IMR-90 (cell line): Measurements from ENCODE around the gene PRLR. TPM values are rescaled to one million over a fixed set of nuclear protein-coding genes. Genes with fewer than 3 reads are reported as not detected.

ENCODE experiments used
- ATAC-seq: fragments of 200-7000 bp; cut with Tn5 transposase; 2 replicates; pipeline ENCODE4 v1.9.1; 2020; ENCODE audit warnings: low read depth, mild to moderate bottlenecking, moderate library complexity
- BruUV-seq: library from RNA; stranded (reverse); fragments of 400-500 nt; replicated peaks from 2 replicates; lab custom pipeline; 2021; lab: Mats Ljungman, UMichigan
- CTCF ChIA-PET: fragments of 300-600 bp; formaldehyde crosslinking; extraction: SDS; loops from one replicate; lab custom pipeline; 2021; ENCODE audit warnings: antibody characterized with exemption; lab: Yijun Ruan, JAX
- POLR2A ChIA-PET: fragments of 300-600 bp; sonication (Branson Sonifier 250); formaldehyde crosslinking; loops from one replicate; lab custom pipeline; 2022; ENCODE audit warnings: antibody characterized with exemption; ENCODE audit not compliant: unreplicated experiment; lab: Charles Lee
- DNase-seq: peaks from one replicate; pipeline ENCODE4 v3.0.0; 2013
- H2AFZ ChIP-seq: replicated peaks from 2 replicates; pipeline ENCODE3; 2013; ENCODE audit warnings: low read length, mild to moderate bottlenecking; ENCODE audit not compliant: poor library complexity
- H2AK5ac ChIP-seq: 2 replicates; pipeline ENCODE4 v1.6.1; 2013; ENCODE audit warnings: low read depth, low read length, inconsistent platforms
- H2AK9ac ChIP-seq: replicated peaks from 2 replicates; pipeline ENCODE3; 2013; ENCODE audit warnings: mild to moderate bottlenecking, low read depth, low read length, moderate library complexity; ENCODE audit not compliant: poor library complexity
- H2BK120ac ChIP-seq: 2 replicates; pipeline ENCODE4 v1.6.1; 2013; ENCODE audit warnings: low read depth, low read length, inconsistent platforms
- H2BK15ac ChIP-seq: 3 replicates; pipeline ENCODE4 v1.6.1; 2013; ENCODE audit warnings: low read depth, low read length, inconsistent platforms
- H2BK20ac ChIP-seq: 2 replicates; pipeline ENCODE4 v1.6.1; 2013; ENCODE audit warnings: low read depth, mild to moderate bottlenecking, inconsistent platforms, low read length, moderate library complexity
- H2BK5ac ChIP-seq: 2 replicates; pipeline ENCODE4 v1.6.1; 2013; ENCODE audit warnings: mild to moderate bottlenecking, low read depth, low read length, inconsistent platforms; ENCODE audit not compliant: poor library complexity, severe bottlenecking
- H3K14ac ChIP-seq: replicated peaks from 2 replicates; pipeline ENCODE4 v1.6.1; 2013; ENCODE audit warnings: low read depth, low read length, inconsistent platforms
- H3K18ac ChIP-seq: 2 replicates; pipeline ENCODE4 v1.6.1; 2013; ENCODE audit warnings: low read depth, low read length, control low read depth
- H3K23ac ChIP-seq: 2 replicates; pipeline ENCODE4 v1.6.1; 2013; ENCODE audit warnings: low read depth, low read length, inconsistent platforms
- H3K27ac ChIP-seq: 2 replicates; pipeline ENCODE4 v1.5.1; 2013; ENCODE audit warnings: mild to moderate bottlenecking, control low read depth, low read length; ENCODE audit not compliant: insufficient read depth
- H3K27me3 ChIP-seq: 2 replicates; pipeline ENCODE4 v1.6.1; 2013; ENCODE audit warnings: low read length; ENCODE audit not compliant: control insufficient read depth, insufficient read depth
- H3K36me3 ChIP-seq: 2 replicates; pipeline ENCODE4 v1.6.1; 2013; ENCODE audit warnings: low read length, mixed read lengths; ENCODE audit not compliant: control insufficient read depth, insufficient read depth
- H3K4ac ChIP-seq: 2 replicates; pipeline ENCODE4 v1.6.1; 2013; ENCODE audit warnings: low read depth, low read length, inconsistent platforms
- H3K4me1 ChIP-seq: 2 replicates; pipeline ENCODE4 v1.6.1; 2013; ENCODE audit warnings: low read length, mixed read lengths; ENCODE audit not compliant: control insufficient read depth, insufficient read depth
- H3K4me2 ChIP-seq: 2 replicates; pipeline ENCODE4 v1.6.1; 2013; ENCODE audit warnings: low read depth, mild to moderate bottlenecking, control low read depth, low read length, moderate library complexity
- H3K4me3 ChIP-seq: 2 replicates; pipeline ENCODE4 v1.5.1; 2013; ENCODE audit warnings: low read depth, mild to moderate bottlenecking, control low read depth, low read length, moderate library complexity; ENCODE audit not compliant: insufficient read depth
- H3K56ac ChIP-seq: 2 replicates; pipeline ENCODE4 v1.6.1; 2013; ENCODE audit warnings: low read length, inconsistent platforms; ENCODE audit not compliant: insufficient read depth; ENCODE audit errors: extremely low read depth
- H3K79me1 ChIP-seq, 2 experiments: 2 replicates each; pipeline ENCODE4 v1.6.1; 2013; ENCODE audit warnings: low read length in 2 of 2, inconsistent platforms in 1 of 2, low read depth in 1 of 2
- H3K9ac ChIP-seq: 2 replicates; pipeline ENCODE4 v1.6.1; 2013; ENCODE audit warnings: low read depth, low read length, control low read depth
- H3K9me1 ChIP-seq: 2 replicates; pipeline ENCODE4 v1.6.1; 2013; ENCODE audit warnings: low read length, inconsistent platforms; ENCODE audit not compliant: insufficient read depth
- H3K9me3 ChIP-seq: 2 replicates; pipeline ENCODE4 v1.6.1; 2013; ENCODE audit warnings: low read length; ENCODE audit not compliant: control insufficient read depth, insufficient read depth
- H4K20me1 ChIP-seq: 2 replicates; pipeline ENCODE4 v1.6.1; 2013; ENCODE audit warnings: low read length, inconsistent platforms; ENCODE audit not compliant: insufficient read depth
- H4K5ac ChIP-seq: 2 replicates; pipeline ENCODE4 v1.6.1; 2013; ENCODE audit warnings: mild to moderate bottlenecking, low read depth, low read length, control low read depth
- H4K8ac ChIP-seq, 2 experiments: 2 replicates each; pipeline ENCODE4 v1.6.1; 2013; ENCODE audit warnings: low read depth in 2 of 2, low read length in 2 of 2, control low read depth in 1 of 2, inconsistent platforms in 1 of 2
- H4K91ac ChIP-seq: 2 replicates; pipeline ENCODE4 v1.6.1; 2013; ENCODE audit warnings: low read depth, low read length, inconsistent platforms; ENCODE audit not compliant: insufficient read depth
- BHLHE40 ChIP-seq: fragments of 150-350 bp; IDR thresholded peaks from 2 replicates; pipeline ENCODE4 v1.6.1; 2016; ENCODE audit warnings: mild to moderate bottlenecking, low read depth, low read length
- CEBPB ChIP-seq: IDR thresholded peaks from 2 replicates; pipeline ENCODE4 v1.6.1; 2012; ENCODE audit warnings: low read depth, low read length, improper control_type of control experiment
- MAFK ChIP-seq: IDR thresholded peaks from 2 replicates; pipeline ENCODE4 v1.6.1; 2012; ENCODE audit warnings: low read depth, low read length, improper control_type of control experiment
- MXI1 ChIP-seq: IDR thresholded peaks from 2 replicates; pipeline ENCODE4 v1.6.1; 2012; ENCODE audit warnings: low read depth, mild to moderate bottlenecking, low read length, moderate library complexity, borderline replicate concordance
- USF2 ChIP-seq: fragments of 150-350 bp; IDR thresholded peaks from 2 replicates; pipeline ENCODE4 v1.6.1; 2017; ENCODE audit warnings: mild to moderate bottlenecking, antibody characterized with exemption, low read length, low read depth
- WGBS, 2 experiments: methylation state at CpG; one replicate each; pipeline versions ENCODE4 v1.1.5 to v1.1.7; 2013; ENCODE audit warnings: missing lambda C conversion rate in 2 of 2; ENCODE audit not compliant: insufficient read length in 1 of 2; ENCODE audit errors: extremely low coverage in 2 of 2; 5-methylcytosine and 5-hydroxymethylcytosine counted together
- dilution Hi-C: fragments of 300-500 bp; cut with HindIII; formaldehyde crosslinking; loops from one replicate; pipeline ENCODE4 v1.14.3; 2018; ENCODE audit warnings: low sequenced_read_pairs; ENCODE audit not compliant: unreplicated experiment
- in situ Hi-C: fragments of 300-500 bp; cut with MboI; formaldehyde crosslinking; loops from 3 replicates; pipeline ENCODE4 v1.14.3; 2019; ENCODE audit warnings: low sequenced_read_pairs, inconsistent platforms, mixed read lengths
- intact Hi-C: fragments of 100-400 bp; cut with micrococcal nuclease; formaldehyde crosslinking; loops from 2 replicates; pipeline ENCODE4 v1.10.0; 2022
- polyA plus RNA-seq, 3 experiments: library from polyadenylated mRNA; depleted of rRNA; stranded (reverse); fragments of >200 nt; gene quantifications; 2 replicates each; pipeline ENCODE4 v1.2.3, GENCODE V29; 2012; ENCODE audit warnings: low replicate concordance in 1 of 3
- total RNA-seq: library from RNA; depleted of rRNA; stranded (reverse); fragments of >200 nt; gene quantifications from 2 replicates; pipeline ENCODE4 v1.2.3, GENCODE V29; 2012

PRLR gene
- total and polyA plus RNA-seq, 2 of the 4 experiments (the other 2 are of a cell fraction), result 0.24 to 0.54 TPM

- Histone ChIP-seq H3K27ac (no peak overlapping the region), H2AK5ac (no peak overlapping the region), H2BK20ac (no peak overlapping the region; the same call in 1 of the 2 replicates), H3K9ac (no peak overlapping the region), H3K9me3 (no peaks in the 10 kb centered on the region), H3K56ac (no peak overlapping the region), H3K4me2 (peak overlapping the region; percentile 42; the same call in 1 of the 2 replicates), H4K8ac (no peak overlapping the region), H3K14ac (no peak overlapping the region), H3K9me1 (no peaks in the 10 kb centered on the region), H4K91ac (no peak overlapping the region), H2BK15ac (no peak overlapping the region), H2AK9ac (no peak overlapping the region), H2AFZ (no peak overlapping the region), H3K23ac (no peak overlapping the region), H4K5ac (no peak overlapping the region), H3K4me3 (no peak overlapping the region), H3K4me1 (no peaks in the 10 kb centered on the region; the same call in 1 of the 2 replicates), H3K79me1 (no peaks in the 10 kb centered on the region), H2BK5ac (no peak overlapping the region), H3K4ac (no peak overlapping the region), H4K20me1 (no peaks in the 10 kb centered on the region), H3K18ac (no peak overlapping the region; the same call in 1 of the 2 replicates), H2BK120ac (peak overlapping the region; percentile 3; the same call in 1 of the 2 replicates), H3K27me3 (no peaks in the 10 kb centered on the region; the same call in none of the 2 replicates), H3K36me3 (no peaks in the 10 kb centered on the region)
- CTCF ChIA-PET, result no interaction called here
- POLR2A ChIA-PET, result no interaction called here
- peak; percentile 42; the same call in 1 of the 2 replicates for ATAC-seq
- BruUV-seq, result no TSS peak
- no CpG with 5 or more reads among the region's 2 CpGs for WGBS, 2 experiments
- dilution Hi-C loops (no loop called here), intact Hi-C loops (no loop called here), in situ Hi-C loops (no loop called here)
- TF ChIP-seq MAFK (no peak), CEBPB (no peak), BHLHE40 (no peak), USF2 (no peak), MXI1 (no peak)
- DNase-seq, result peak; percentile 24
These were observed 84.5 kb downstream of the PRLR start for GRCh38 chr5:35145691-35146317.
